Measurements from ENCODE around the gene SUMF1.
A peak's percentile ranks its signal among the peaks of the same experiment; 100 is the strongest.

The SUMF1 gene

GRCh38 chr3:4466741-4467521 is at the start of gene SUMF1:
Gene SUMF1 (minus strand): TSS chr3:4467269. CDS start chr3:4467245, 24 bp downstream.
- DNase-seq (ENCODE audit: extremely low read depth in 1 of 2, low read depth in 1 of 2), result peak; percentile 47 to 53

- no peak for DNase-seq (ENCODE audit: extremely low read depth in 1 of 2, low read depth in 1 of 2)
These were observed 49.0 kb upstream of the SUMF1 start for GRCh38 chr3:4515916-4516579.

GRCh38 chr3:4514916-4515315 is 47.8 kb upstream of the SUMF1 start:
- DNase-seq (ENCODE audit: extremely low read depth in 1 of 2, low read depth in 1 of 2), result no peak

- no peak for DNase-seq (ENCODE audit: extremely low read depth in 1 of 2, low read depth in 1 of 2)
These were observed 47.3 kb upstream of the SUMF1 start for GRCh38 chr3:4514321-4514720.

GRCh38 chr3:4512895-4513616 is 46.0 kb upstream of the SUMF1 start:
- no peak for DNase-seq (ENCODE audit: extremely low read depth in 1 of 2, low read depth in 1 of 2)

- no peak for DNase-seq (ENCODE audit: extremely low read depth in 1 of 2, low read depth in 1 of 2)
These were observed 44.6 kb upstream of the SUMF1 start for GRCh38 chr3:4511491-4512262.

- no peak for DNase-seq (ENCODE audit: extremely low read depth in 1 of 2, low read depth in 1 of 2)
These were observed 43.1 kb upstream of the SUMF1 start for GRCh38 chr3:4509983-4510755.

GRCh38 chr3:4509043-4509442 is 42.0 kb upstream of the SUMF1 start:
- no peak for DNase-seq (ENCODE audit: extremely low read depth in 1 of 2, low read depth in 1 of 2)

GRCh38 chr3:4508048-4508981 is 41.2 kb upstream of the SUMF1 start:
- no peak for DNase-seq (ENCODE audit: extremely low read depth in 1 of 2, low read depth in 1 of 2)

- no peak for DNase-seq (ENCODE audit: extremely low read depth in 1 of 2, low read depth in 1 of 2)
These were observed 40.0 kb upstream of the SUMF1 start for GRCh38 chr3:4507024-4507596.

- DNase-seq (ENCODE audit: extremely low read depth in 1 of 2, low read depth in 1 of 2), result no peak
These were observed 39.5 kb upstream of the SUMF1 start for GRCh38 chr3:4506559-4507023.

- DNase-seq (ENCODE audit: extremely low read depth in 1 of 2, low read depth in 1 of 2), result no peak
These were observed 38.9 kb upstream of the SUMF1 start for GRCh38 chr3:4505688-4506558.

- no peak for DNase-seq (ENCODE audit: extremely low read depth in 1 of 2, low read depth in 1 of 2)
These were observed 37.5 kb upstream of the SUMF1 start for GRCh38 chr3:4504340-4505261.

- DNase-seq (ENCODE audit: extremely low read depth in 1 of 2, low read depth in 1 of 2), result no peak
These were observed 36.0 kb upstream of the SUMF1 start for GRCh38 chr3:4503050-4503449.

GRCh38 chr3:4501927-4502326 is 34.9 kb upstream of the SUMF1 start:
- DNase-seq (ENCODE audit: extremely low read depth in 1 of 2, low read depth in 1 of 2), result no peak

GRCh38 chr3:4501437-4501836 is 34.4 kb upstream of the SUMF1 start:
- DNase-seq (ENCODE audit: extremely low read depth in 1 of 2, low read depth in 1 of 2), result no peak

- DNase-seq (ENCODE audit: extremely low read depth in 1 of 2, low read depth in 1 of 2), result no peak
These were observed 31.4 kb upstream of the SUMF1 start for GRCh38 chr3:4498446-4498845.

Data from stimulated activated CD8-positive, alpha-beta memory T cell treated with anti-CD3 and anti-CD28 coated beads, Interleukin-7, amount 100 ng/mL, for 48 hours (primary cell).